ENCODE measurements around the gene YTHDF2. TPM values are rescaled to one million over a fixed set of nuclear protein-coding genes. Genes with fewer than 3 reads are reported as not detected.

The YTHDF2 gene
- total RNA-seq, result 10 to 100 TPM; 40.3 to 56.9 (median 45.2) TPM

DNA sequence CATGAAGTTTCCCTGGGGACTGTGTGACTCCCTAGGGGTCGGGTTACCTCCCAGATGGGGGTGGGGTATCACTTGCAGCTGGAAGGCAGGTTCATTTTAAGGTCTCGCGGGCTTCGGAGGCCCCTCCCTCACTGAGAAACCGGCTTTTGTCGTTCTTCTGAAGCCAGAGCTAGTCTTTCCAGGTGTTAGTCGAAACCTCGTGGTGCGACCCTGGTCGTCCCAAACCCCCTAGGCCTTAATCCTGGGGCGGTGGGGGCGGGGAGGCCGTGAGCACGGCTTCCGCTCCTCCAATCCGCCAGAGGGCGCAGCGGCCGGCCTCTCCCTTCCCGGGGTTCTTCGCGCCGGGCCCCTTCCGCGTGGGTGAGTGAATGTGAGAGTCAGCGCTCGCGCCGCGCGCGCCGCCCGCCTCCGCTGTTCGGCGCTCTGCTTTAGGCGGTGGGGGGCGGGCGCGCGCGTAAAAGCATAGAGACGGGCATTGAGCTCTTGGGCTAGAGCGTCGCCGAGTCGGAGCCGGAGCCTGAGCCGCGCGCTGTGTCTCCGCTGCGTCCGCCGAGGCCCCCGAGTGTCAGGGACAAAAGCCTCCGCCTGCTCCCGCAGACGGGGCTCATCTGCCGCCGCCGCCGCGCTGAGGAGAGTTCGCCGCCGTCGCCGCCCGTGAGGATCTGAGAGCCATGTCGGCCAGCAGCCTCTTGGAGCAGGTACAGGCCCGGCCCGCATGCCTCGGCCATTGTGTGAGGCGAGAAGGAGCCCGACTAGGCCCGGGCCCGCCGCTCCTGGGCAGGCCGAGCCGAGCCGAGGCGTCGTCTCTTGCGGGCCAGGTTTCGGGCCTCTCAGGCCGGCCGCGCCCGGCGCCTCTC lies at the start of gene YTHDF2:
Gene YTHDF2, plus strand, starts transcription at position 491 of the 857 bp plus-strand sequence. Its CDS starts 181 bp downstream, at position 672.
- TF ChIP-seq, protein P1, sequence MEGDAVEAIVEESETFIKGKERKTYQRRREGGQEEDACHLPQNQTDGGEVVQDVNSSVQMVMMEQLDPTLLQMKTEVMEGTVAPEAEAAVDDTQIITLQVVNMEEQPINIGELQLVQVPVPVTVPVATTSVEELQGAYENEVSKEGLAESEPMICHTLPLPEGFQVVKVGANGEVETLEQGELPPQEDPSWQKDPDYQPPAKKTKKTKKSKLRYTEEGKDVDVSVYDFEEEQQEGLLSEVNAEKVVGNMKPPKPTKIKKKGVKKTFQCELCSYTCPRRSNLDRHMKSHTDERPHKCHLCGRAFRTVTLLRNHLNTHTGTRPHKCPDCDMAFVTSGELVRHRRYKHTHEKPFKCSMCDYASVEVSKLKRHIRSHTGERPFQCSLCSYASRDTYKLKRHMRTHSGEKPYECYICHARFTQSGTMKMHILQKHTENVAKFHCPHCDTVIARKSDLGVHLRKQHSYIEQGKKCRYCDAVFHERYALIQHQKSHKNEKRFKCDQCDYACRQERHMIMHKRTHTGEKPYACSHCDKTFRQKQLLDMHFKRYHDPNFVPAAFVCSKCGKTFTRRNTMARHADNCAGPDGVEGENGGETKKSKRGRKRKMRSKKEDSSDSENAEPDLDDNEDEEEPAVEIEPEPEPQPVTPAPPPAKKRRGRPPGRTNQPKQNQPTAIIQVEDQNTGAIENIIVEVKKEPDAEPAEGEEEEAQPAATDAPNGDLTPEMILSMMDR (IDR thresholded peaks at IDR 0.05; ENCODE audit: low read depth), result no peak

DNA sequence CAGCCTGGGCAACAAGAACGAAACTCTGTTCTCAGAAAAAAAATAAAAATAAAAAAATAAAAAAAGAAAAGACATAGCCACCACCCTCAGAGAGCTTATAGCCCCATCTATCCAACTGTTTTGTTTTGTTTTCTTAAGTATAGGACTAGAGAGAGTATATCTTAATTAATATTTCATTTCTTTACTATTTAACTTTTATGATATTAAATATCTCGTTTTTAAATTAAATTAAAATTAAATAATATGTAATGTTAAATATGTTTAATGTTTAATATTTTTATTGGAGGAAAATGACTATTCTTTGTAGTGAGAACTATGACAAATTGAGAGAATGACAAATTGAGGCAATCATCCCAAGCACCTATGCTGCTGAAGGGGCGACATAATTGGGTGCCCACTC lies 33.1 kb upstream of the YTHDF2 start:
- TF ChIP-seq, protein P1 (IDR thresholded peaks at IDR 0.05; ENCODE audit: low read depth), result no peak

DNA sequence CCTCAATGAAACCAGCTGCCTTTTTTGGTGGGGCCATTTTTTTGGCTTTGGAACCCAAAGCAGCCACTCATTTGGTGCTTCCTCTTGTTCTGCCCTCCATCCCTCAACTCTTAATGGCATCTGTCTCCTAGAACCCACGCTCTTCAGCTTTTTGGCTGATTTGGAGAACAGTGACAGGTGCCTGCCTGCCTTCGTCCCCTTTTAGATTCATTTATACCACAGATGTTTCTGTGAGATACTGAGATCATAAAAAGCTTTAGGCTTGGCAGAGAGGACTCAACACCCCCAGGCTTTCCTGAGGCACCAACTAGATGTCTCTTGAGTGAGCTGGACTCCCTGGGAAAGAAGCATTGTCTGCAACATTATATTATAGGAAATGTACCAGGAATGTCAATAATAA lies 20.4 kb upstream of the YTHDF2 start:
- TF ChIP-seq, protein P1 (IDR thresholded peaks at IDR 0.05; ENCODE audit: low read depth), result no peak

DNA sequence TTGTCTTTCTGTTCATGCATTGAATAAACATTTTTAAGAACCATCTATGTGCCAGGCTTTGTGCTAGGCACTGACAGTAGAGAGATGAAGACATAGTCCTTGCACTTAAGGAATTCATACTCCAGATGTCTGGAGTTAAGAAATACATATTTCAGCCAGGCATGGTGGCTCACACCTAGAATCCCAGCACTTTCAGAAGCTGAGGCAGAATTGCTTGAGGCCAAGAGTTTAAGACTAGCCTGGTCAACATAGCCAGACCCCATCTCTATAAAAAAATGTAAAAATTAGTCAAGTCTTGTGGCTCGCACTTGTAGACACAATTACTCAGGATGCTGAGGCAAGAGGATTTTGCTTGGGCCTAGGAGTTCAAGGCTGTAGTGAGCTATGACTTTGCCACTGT lies 18.6 kb upstream of the YTHDF2 start:
- TF ChIP-seq, protein P1 (IDR thresholded peaks at IDR 0.05; ENCODE audit: low read depth), result no peak

DNA sequence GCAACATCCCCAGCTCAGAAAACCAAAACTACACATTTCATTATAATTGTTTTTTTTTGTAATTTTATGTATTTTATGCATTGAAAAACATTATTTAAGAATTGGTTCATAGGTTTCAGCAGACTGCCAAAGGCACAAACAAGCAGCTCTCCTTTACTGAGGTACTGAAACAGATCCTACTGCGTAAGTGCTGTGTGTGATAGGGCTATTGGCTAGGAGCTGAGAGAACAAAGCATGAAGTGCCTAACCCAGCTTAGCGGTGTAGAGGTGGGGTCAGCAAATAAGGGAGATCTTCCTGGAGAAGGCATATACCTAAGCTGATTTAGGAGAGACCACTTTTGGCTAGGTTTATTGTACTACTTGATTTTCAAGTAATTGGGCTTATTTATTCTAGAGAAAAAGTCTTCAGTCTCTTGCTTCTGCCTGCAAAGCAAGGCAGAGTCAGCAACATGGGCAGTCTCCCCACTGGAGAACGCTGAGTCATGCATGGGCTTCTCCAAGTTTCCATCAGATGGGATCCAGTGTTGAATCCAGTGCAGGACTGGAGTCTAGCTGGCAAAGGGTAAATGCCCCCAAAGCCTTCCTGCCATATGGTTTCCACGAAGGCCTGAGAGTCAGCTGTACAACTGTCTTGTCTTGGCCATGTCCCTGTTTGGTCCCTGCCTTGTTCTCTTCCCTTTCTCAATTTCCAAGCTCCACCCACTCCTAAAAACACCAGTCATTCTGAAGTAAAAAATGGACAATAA lies 18.0 kb upstream of the YTHDF2 start:
- TF ChIP-seq, protein P1 (IDR thresholded peaks at IDR 0.05; ENCODE audit: low read depth), result no peak

DNA sequence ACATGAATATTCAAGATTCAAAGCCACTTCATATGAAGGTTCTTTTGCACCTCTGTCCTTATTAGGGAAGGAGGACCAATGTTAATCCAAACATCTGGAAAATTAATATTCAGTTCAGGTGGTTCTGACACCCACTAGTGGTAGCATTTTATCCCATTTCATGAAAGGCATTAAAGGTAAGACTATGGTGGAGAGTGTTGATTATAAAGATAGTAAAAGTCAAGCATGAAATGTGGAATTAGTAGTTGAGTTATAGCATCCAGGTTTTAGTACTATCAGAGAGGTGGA lies 17.5 kb upstream of the YTHDF2 start:
- TF ChIP-seq, protein P1 (IDR thresholded peaks at IDR 0.05; ENCODE audit: low read depth), result no peak

DNA sequence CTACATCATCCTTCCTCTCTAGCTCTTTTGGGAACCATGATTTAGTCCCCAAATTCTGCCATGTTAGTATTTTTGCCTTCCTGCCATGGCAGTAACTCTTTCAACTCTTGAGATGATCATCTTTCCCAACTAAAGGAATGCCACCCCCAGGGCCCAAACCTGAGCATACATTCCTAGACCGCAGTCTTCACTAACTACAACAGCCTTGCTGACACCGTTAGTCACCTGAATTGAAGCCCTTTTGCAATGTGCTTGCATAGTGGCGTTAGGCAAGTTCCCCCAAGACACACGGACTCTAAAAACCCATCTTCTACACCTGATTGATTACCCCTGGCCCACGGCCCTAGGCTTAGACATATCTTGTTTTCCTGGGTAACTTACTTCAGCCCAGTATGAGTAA lies 16.4 kb upstream of the YTHDF2 start:
- TF ChIP-seq, protein P1 (IDR thresholded peaks at IDR 0.05; ENCODE audit: low read depth), result no peak

All from subcutaneous adipose tissue (tissue), 4 donors.